Measurements from ENCODE around the gene OTX1. TPM values are rescaled to one million over a fixed set of nuclear protein-coding genes. Genes with fewer than 3 reads are reported as not detected.

The OTX1 gene
- polyA plus RNA-seq, 1 donor from 2014 or later, result not detected

DNA sequence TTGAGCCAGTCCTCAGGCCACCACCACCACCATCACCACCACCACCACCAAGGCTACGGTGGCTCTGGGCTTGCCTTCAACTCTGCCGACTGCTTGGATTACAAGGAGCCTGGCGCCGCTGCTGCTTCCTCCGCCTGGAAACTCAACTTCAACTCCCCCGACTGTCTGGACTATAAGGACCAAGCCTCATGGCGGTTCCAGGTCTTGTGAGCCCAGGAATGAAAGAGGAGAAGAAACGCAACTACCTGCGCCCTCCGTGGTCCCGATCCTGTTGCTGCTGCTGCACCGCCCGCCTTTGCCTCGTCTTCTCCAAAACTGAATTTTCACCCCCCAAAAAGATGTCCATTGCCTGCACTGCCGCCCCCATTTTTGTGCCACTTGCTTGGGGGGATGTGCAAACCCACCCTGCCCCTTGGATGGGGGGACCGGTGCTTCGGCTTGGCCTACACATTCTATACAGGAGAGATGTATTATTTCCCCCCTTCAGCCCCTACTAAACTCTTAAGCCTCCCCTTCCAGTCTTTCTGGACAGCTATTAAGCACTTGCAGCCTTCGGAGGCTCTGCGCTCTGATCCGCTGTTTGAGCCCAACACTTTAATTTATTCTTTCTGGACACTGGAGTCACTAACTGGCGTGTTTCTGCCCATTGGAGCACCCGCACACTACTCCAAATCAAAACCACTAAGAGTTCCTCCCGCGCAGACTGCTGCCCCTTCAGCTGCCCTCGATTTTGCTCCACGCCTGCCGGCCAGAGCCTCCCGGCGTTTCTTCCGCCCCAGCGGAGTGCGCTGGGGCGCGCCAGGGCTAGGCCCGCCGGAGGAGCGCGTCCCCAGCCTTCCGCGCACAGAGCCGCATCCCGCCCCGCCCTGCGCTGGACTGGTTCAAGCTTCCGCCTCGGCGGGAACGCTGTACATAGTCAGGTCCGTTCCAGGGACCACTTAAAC, 5.7 kb downstream of the OTX1 start:
- Histone ChIP-seq H4K20me1 (ENCODE audit: insufficient read depth) (no peaks in the 10 kb centered on the region), H3F3A (ENCODE audit: insufficient read depth, low read length, poor library complexity, severe bottlenecking) (no peaks in the 10 kb centered on the region), H3K9me3 (ENCODE audit: low read length) (peaks cover 14% of the 10 kb centered on the region)

DNA sequence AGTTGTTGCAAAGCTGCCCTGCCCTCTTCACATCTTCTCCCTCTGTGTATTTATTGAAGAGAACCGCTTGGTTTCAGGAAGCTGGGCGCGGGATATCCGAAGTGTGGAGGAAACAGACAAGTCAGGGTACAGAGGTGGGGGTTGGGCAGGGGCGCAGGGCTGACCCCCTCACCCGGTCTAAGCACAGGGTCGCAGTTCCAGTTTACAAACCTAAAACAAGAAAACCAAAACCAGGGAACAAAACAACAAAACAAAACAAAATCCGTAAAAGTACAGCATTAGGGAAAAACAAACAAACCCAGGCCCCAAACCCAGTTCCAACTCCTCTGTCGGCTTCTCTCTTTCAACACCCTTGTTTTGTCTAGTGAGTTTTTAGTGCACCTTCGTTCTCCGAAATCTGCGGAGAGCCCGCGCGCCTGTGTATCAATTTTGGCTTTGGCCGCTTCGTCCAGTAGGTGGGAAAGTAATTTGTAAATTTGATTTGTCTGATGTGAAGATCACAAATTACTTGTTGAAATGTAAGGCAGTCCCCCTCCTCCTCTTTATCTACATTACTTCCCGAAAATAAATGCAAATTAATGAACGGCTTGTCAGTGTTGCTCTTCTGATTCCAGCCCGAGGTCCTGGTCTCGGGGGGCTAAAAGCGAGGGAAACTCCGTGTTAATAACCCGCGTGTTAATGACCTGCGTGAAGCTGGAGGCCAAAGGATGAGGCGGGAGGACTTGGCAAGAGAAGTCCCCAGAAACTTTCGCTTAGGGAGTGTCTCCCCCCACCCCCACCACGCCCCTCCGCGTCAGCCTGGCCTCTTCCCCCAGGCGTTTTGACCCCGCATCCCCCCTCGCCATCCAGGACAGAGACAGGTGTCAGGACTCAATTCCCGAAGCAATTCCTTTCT, 6.9 kb downstream of the OTX1 start:
- H3F3A ChIP-seq (ENCODE audit: insufficient read depth, low read length, poor library complexity, severe bottlenecking), result no peaks in the 10 kb centered on the region
- H3K27ac ChIP-seq (ENCODE audit: low read length), result no peak overlapping the region
- TF ChIP-seq RAD21 (conservative IDR thresholded peaks at IDR 0.05), result no peak
- no peak for TF ChIP-seq SMC3 (conservative IDR thresholded peaks at IDR 0.05; ENCODE audit: poor library complexity)
- no peak for TF ChIP-seq EZH2 (IDR thresholded peaks at IDR 0.05; ENCODE audit: borderline replicate concordance, insufficient read depth, low read length, poor library complexity, severe bottlenecking)
- no peak for TF ChIP-seq MXI1 (conservative IDR thresholded peaks at IDR 0.05; ENCODE audit: poor library complexity, severe bottlenecking)
- H3K9ac ChIP-seq (ENCODE audit: low read length), result no peak overlapping the region
- H3K4me2 ChIP-seq (ENCODE audit: low read length), result no peak overlapping the region
- H3K9me2 ChIP-seq (ENCODE audit: insufficient read depth, low read length), result no peaks in the 10 kb centered on the region
- H3K27me3 ChIP-seq (ENCODE audit: insufficient read depth, low read depth, low read length), result peaks cover 95% of the 10 kb centered on the region
- H3K79me2 ChIP-seq (replicated peaks; ENCODE audit: insufficient read depth, low read length), result no peaks in the 10 kb centered on the region
- H4K20me1 ChIP-seq (ENCODE audit: insufficient read depth), result no peaks in the 10 kb centered on the region
- peaks cover 14% of the 10 kb centered on the region for H3K9me3 ChIP-seq (ENCODE audit: low read length)
- H3K36me3 ChIP-seq (ENCODE audit: insufficient read depth, low read length), result no peaks in the 10 kb centered on the region
- H3K4me3 ChIP-seq (ENCODE audit: low read length), result no peak overlapping the region
- no peak overlapping the region for H2AFZ ChIP-seq (ENCODE audit: low read depth, low read length)

More for the DNA sequence above, 5.7 kb downstream of the OTX1 start:
- H3K27ac ChIP-seq (ENCODE audit: low read length), result no peak overlapping the region
- no peaks in the 10 kb centered on the region for H3K9me2 ChIP-seq (ENCODE audit: insufficient read depth, low read length)
- H3K4me2 ChIP-seq (ENCODE audit: low read length), result no peak overlapping the region
- no peak for TF ChIP-seq RAD21 (conservative IDR thresholded peaks at IDR 0.05)
- TF ChIP-seq POLR2AphosphoS5 (IDR thresholded peaks at IDR 0.05), result no peak
- no peak for TF ChIP-seq MXI1 (conservative IDR thresholded peaks at IDR 0.05; ENCODE audit: poor library complexity, severe bottlenecking)
- TF ChIP-seq EZH2 (IDR thresholded peaks at IDR 0.05; ENCODE audit: borderline replicate concordance, insufficient read depth, low read length, poor library complexity, severe bottlenecking), result no peak
- TF ChIP-seq SMC3 (conservative IDR thresholded peaks at IDR 0.05; ENCODE audit: poor library complexity), result no peak
- TF ChIP-seq, protein P1, sequence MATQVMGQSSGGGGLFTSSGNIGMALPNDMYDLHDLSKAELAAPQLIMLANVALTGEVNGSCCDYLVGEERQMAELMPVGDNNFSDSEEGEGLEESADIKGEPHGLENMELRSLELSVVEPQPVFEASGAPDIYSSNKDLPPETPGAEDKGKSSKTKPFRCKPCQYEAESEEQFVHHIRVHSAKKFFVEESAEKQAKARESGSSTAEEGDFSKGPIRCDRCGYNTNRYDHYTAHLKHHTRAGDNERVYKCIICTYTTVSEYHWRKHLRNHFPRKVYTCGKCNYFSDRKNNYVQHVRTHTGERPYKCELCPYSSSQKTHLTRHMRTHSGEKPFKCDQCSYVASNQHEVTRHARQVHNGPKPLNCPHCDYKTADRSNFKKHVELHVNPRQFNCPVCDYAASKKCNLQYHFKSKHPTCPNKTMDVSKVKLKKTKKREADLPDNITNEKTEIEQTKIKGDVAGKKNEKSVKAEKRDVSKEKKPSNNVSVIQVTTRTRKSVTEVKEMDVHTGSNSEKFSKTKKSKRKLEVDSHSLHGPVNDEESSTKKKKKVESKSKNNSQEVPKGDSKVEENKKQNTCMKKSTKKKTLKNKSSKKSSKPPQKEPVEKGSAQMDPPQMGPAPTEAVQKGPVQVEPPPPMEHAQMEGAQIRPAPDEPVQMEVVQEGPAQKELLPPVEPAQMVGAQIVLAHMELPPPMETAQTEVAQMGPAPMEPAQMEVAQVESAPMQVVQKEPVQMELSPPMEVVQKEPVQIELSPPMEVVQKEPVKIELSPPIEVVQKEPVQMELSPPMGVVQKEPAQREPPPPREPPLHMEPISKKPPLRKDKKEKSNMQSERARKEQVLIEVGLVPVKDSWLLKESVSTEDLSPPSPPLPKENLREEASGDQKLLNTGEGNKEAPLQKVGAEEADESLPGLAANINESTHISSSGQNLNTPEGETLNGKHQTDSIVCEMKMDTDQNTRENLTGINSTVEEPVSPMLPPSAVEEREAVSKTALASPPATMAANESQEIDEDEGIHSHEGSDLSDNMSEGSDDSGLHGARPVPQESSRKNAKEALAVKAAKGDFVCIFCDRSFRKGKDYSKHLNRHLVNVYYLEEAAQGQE (IDR thresholded peaks at IDR 0.05; ENCODE audit: borderline replicate concordance), result no peak
- no peak for TF ChIP-seq EP300 (conservative IDR thresholded peaks at IDR 0.05; ENCODE audit: poor library complexity, severe bottlenecking)
- TF ChIP-seq TAF1 (IDR thresholded peaks at IDR 0.05; ENCODE audit: low read depth), result no peak
- TF ChIP-seq, protein P2, sequence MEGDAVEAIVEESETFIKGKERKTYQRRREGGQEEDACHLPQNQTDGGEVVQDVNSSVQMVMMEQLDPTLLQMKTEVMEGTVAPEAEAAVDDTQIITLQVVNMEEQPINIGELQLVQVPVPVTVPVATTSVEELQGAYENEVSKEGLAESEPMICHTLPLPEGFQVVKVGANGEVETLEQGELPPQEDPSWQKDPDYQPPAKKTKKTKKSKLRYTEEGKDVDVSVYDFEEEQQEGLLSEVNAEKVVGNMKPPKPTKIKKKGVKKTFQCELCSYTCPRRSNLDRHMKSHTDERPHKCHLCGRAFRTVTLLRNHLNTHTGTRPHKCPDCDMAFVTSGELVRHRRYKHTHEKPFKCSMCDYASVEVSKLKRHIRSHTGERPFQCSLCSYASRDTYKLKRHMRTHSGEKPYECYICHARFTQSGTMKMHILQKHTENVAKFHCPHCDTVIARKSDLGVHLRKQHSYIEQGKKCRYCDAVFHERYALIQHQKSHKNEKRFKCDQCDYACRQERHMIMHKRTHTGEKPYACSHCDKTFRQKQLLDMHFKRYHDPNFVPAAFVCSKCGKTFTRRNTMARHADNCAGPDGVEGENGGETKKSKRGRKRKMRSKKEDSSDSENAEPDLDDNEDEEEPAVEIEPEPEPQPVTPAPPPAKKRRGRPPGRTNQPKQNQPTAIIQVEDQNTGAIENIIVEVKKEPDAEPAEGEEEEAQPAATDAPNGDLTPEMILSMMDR (IDR thresholded peaks at IDR 0.05; ENCODE audit: poor library complexity, severe bottlenecking), result no peak
- no peaks in the 10 kb centered on the region for H3K79me2 ChIP-seq (replicated peaks; ENCODE audit: insufficient read depth, low read length)
- H3K36me3 ChIP-seq (ENCODE audit: insufficient read depth, low read length), result no peaks in the 10 kb centered on the region
- H3K4me3 ChIP-seq (ENCODE audit: low read length), result no peak overlapping the region
- no peak overlapping the region for H3K9ac ChIP-seq (ENCODE audit: low read length)
- no peak overlapping the region for H2AFZ ChIP-seq (ENCODE audit: low read depth, low read length)
- H3K27me3 ChIP-seq (ENCODE audit: insufficient read depth, low read depth, low read length), result peaks cover 99% of the 10 kb centered on the region
